Smooth muscle cell (in vitro differentiated cells): ENCODE data around the gene REEP1. TPM values are rescaled to one million over a fixed set of nuclear protein-coding genes. Genes with fewer than 3 reads are reported as not detected.

Source experiments
- DNase-seq: peaks from one replicate; lab custom pipeline; 2025; ENCODE audit not compliant: unreplicated experiment; lab: John Stamatoyannopoulos, UW
- H2AFZ ChIP-seq: fragments of 200-600 bp; sonication (generic); 2 replicates; pipeline ENCODE4 v1.6.0; 2016; ENCODE audit warnings: antibody characterized with exemption, low read depth, mild to moderate bottlenecking
- H3F3A ChIP-seq: fragments of 200-600 bp; sonication (generic); 2 replicates; pipeline ENCODE4 v1.6.0; 2017; ENCODE audit warnings: antibody characterized with exemption, low read depth
- H3K27ac ChIP-seq: fragments of 200-600 bp; sonication (generic); 2 replicates; pipeline ENCODE4 v1.5.1; 2016; ENCODE audit warnings: low read depth, mild to moderate bottlenecking
- H3K27me3 ChIP-seq: fragments of 200-600 bp; sonication (generic); 2 replicates; pipeline ENCODE4 v1.6.1; 2016; ENCODE audit warnings: low read depth, mild to moderate bottlenecking
- H3K36me3 ChIP-seq: fragments of 200-600 bp; sonication (generic); 2 replicates; pipeline ENCODE4 v1.5.1; 2016; ENCODE audit warnings: low read depth
- H3K4me1 ChIP-seq: fragments of 200-600 bp; sonication (generic); 2 replicates; pipeline ENCODE4 v1.5.1; 2016; ENCODE audit warnings: low read depth
- H3K4me2 ChIP-seq: fragments of 200-600 bp; sonication (generic); 2 replicates; pipeline ENCODE4 v1.6.0; 2016; ENCODE audit warnings: mild to moderate bottlenecking
- H3K4me3 ChIP-seq: fragments of 200-600 bp; sonication (generic); 2 replicates; pipeline ENCODE4 v1.5.1; 2016; ENCODE audit warnings: mild to moderate bottlenecking
- H3K79me2 ChIP-seq: fragments of 200-600 bp; sonication (generic); 2 replicates; pipeline ENCODE4 v1.6.0; 2016; ENCODE audit warnings: low read depth, mild to moderate bottlenecking
- H3K9ac ChIP-seq: fragments of 200-600 bp; sonication (generic); 2 replicates; pipeline ENCODE4 v1.6.0; 2016; ENCODE audit warnings: low read depth
- H3K9me3 ChIP-seq: fragments of 200-600 bp; sonication (generic); replicated peaks from 2 replicates; pipeline ENCODE4 v1.5.1; 2016; ENCODE audit warnings: low read depth
- H4K20me1 ChIP-seq: fragments of 200-600 bp; sonication (generic); 2 replicates; pipeline ENCODE4 v1.6.0; 2016; ENCODE audit warnings: low read depth
- WGBS: methylation state at CpG from one replicate; pipeline ENCODE4 v1.1.7; 2016; ENCODE audit warnings: low lambda C conversion rate; 5-methylcytosine and 5-hydroxymethylcytosine counted together
- polyA plus RNA-seq: library from polyadenylated mRNA; unstranded; fragments of >200 nt; fragmentation: Nextera tagmentation; extraction: Ambion mirVana; gene quantifications from 2 replicates; pipeline ENCODE4 v1.2.1, GENCODE V29; 2016
- total RNA-seq: library from RNA; depleted of rRNA; stranded (reverse); fragments of >200 nt; gene quantifications from 2 replicates; pipeline ENCODE4 v1.2.3, GENCODE V29; 2014
- TF ChIP-seq, protein P1 (sequence below): fragments of 200-600 bp; sonication (generic); IDR thresholded peaks from 2 replicates; pipeline ENCODE4 v1.5.1; 2017; ENCODE audit warnings: borderline replicate concordance, mild to moderate bottlenecking, antibody characterized with exemption; ENCODE audit not compliant: insufficient read depth, poor library complexity, severe bottlenecking

REEP1 gene
- total and polyA plus RNA-seq, 2 experiments from 2014 or later, result not detected

DNA sequence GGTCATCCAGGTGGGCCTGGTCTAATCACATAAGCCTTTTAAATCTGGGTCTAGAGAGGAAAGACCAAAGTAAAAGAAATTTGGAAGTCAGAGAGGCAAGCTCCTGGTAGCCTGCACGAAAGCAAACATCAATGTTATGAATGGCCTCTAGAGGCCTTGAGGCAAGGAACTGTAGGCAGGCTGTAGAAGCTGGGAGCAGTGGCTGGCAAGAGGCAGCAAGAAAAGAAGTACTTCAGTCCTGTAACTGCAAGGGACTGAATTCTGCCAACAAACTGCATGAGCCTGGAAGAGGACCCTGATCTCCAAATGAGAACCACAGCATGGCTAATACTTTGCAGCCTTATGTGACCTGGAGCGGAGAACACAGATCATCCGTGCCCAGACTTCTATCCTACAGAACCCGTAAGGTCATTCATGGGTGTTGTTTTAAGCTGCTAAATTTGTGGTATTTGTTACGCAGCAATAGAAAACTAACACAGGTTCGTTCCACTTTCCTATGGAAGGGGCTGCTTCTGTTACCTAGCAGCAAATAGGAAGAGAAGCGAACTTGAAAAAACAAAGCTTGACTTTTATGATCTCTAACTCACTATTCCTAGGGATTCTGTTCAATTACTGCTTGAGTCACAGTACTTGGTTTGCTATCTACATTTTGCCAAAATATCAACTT is 143.4 kb downstream of the REEP1 start:
- Histone ChIP-seq H3K4me1 (peaks cover 11% of the 10 kb centered on the region), H3F3A (peaks cover 13% of the 10 kb centered on the region), H2AFZ (no peak overlapping the region), H3K9me3 (no peaks in the 10 kb centered on the region), H3K9ac (peak overlapping the region; percentile 55), H3K36me3 (no peaks in the 10 kb centered on the region), H3K4me3 (peak overlapping the region; percentile 93), H3K4me2 (peak overlapping the region; percentile 96), H4K20me1 (peaks cover 56% of the 10 kb centered on the region), H3K79me2 (peaks cover 61% of the 10 kb centered on the region), H3K27ac (peak overlapping the region; percentile 96), H3K27me3 (no peaks in the 10 kb centered on the region)
- no peak for DNase-seq
- 76% methylated on average over 7 of the region's 7 CpGs for WGBS
- TF ChIP-seq, protein P1, sequence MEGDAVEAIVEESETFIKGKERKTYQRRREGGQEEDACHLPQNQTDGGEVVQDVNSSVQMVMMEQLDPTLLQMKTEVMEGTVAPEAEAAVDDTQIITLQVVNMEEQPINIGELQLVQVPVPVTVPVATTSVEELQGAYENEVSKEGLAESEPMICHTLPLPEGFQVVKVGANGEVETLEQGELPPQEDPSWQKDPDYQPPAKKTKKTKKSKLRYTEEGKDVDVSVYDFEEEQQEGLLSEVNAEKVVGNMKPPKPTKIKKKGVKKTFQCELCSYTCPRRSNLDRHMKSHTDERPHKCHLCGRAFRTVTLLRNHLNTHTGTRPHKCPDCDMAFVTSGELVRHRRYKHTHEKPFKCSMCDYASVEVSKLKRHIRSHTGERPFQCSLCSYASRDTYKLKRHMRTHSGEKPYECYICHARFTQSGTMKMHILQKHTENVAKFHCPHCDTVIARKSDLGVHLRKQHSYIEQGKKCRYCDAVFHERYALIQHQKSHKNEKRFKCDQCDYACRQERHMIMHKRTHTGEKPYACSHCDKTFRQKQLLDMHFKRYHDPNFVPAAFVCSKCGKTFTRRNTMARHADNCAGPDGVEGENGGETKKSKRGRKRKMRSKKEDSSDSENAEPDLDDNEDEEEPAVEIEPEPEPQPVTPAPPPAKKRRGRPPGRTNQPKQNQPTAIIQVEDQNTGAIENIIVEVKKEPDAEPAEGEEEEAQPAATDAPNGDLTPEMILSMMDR, result no peak

DNA sequence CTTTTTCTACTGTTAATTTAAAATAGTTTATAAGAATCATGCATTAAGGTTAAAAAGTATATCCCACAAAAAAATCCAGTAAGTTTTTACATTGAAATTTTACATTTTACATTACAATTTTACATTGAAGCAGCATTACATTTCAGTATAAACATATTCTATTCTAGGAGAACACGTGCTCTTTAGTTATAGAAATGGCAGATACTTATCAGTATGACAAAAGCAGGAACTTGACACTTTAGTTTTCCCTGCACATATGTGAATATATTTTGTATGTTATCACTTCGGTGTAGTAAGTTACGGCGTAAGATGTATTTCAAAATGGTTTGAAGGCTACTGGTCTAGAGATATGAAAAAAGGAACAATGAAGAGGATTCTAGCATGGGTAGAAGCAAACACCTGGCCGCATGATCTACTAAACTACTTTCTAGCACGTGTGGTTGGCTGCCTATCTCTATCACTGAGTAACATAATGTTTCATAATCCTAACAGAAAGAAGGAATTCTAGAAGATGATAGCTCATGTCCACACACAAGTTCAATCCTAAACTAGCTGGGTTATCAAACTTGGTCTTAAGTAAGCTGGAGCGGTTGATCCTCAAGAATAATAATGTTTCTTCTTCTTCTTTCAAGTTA is 147.5 kb downstream of the REEP1 start:
- no peaks in the 10 kb centered on the region for H3K36me3 ChIP-seq
- TF ChIP-seq, protein P1, result no peak
- H3K27ac ChIP-seq, result no peak overlapping the region
- WGBS, result 95% methylated on average over 7 of the region's 7 CpGs
- H3K9me3 ChIP-seq, result no peaks in the 10 kb centered on the region
- no peak overlapping the region for H3K4me3 ChIP-seq
- H3K4me2 ChIP-seq, result no peak overlapping the region
- peaks cover 7% of the 10 kb centered on the region for H3F3A ChIP-seq
- H3K79me2 ChIP-seq, result peaks cover 96% of the 10 kb centered on the region
- no peak overlapping the region for H2AFZ ChIP-seq
- H3K9ac ChIP-seq, result no peak overlapping the region
- peaks cover 97% of the 10 kb centered on the region for H4K20me1 ChIP-seq
- H3K27me3 ChIP-seq, result no peaks in the 10 kb centered on the region
- peaks cover 11% of the 10 kb centered on the region for H3K4me1 ChIP-seq
- no peak for DNase-seq

DNA sequence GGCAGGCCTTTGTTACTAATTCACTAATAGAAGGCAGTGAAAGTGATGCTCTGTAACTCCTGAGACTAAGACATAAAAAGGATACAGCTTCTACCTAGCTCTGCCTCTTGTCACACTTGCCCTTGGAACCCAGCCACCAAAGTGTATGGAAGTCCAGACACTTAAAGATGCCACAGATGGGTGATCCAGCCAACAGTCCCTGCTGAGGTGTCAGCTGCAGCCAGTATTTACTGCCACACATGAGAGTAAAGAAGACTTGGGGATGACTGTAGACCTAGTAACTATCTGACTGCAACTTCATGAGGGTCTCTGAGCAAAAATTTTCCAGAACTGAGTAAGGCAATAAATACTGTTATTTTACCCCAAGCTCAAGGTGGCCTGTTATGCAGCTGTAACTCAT is 151.0 kb downstream of the REEP1 start:
- H3K79me2 ChIP-seq, result peaks cover 100% of the 10 kb centered on the region
- no peak overlapping the region for H3K27ac ChIP-seq
- no peaks in the 10 kb centered on the region for H3K36me3 ChIP-seq
- no peak overlapping the region for H3K9ac ChIP-seq
- TF ChIP-seq, protein P1, result no peak
- H3K9me3 ChIP-seq, result no peaks in the 10 kb centered on the region
- H3K4me3 ChIP-seq, result no peak overlapping the region
- no peaks in the 10 kb centered on the region for H3F3A ChIP-seq
- no peaks in the 10 kb centered on the region for H3K27me3 ChIP-seq
- no peaks in the 10 kb centered on the region for H3K4me1 ChIP-seq
- H3K4me2 ChIP-seq, result no peak overlapping the region
- peaks cover 99% of the 10 kb centered on the region for H4K20me1 ChIP-seq
- H2AFZ ChIP-seq, result no peak overlapping the region
- no peak for DNase-seq
